ENCODE data around the gene INSM1. TPM values are rescaled to one million over a fixed set of nuclear protein-coding genes. Genes with fewer than 3 reads are reported as not detected.

The INSM1 gene
- total RNA-seq, 1 donor from 2014 or later: not detected

DNA sequence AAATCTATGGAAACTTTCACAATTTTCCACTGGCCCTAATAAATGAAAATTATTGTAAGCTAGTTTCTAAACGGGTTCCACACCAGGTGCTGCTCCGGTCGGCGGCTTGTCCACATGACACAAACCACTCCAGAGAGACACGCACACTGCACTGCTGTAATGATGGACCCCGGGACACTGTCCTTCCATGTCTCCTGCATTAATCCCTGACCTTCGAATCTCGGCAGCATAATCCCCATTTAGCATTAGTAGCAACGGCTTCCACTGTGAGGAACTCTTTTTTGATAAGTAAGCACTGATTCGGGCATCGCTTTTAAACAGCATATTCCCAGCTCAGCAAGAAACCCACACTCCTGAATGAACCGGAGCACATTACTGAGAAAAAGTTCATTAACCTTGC is 43.5 kb downstream of the INSM1 start:
- DNase-seq (ENCODE audit: extremely low spot score in 2 of 2): no peak
- Histone ChIP-seq H3K9me3 (no peaks in the 10 kb centered on the region), H3K27ac (no peak overlapping the region), H3K36me3 (no peaks in the 10 kb centered on the region), H3K4me1 (no peaks in the 10 kb centered on the region), H3K27me3 (no peaks in the 10 kb centered on the region), H3K4me3 (no peak overlapping the region)
- intact Hi-C loops (cut with DNase I): no loop called here
- TF ChIP-seq POLR2AphosphoS5 (IDR thresholded peaks at IDR 0.05; ENCODE audit: insufficient read depth in 1 of 2, low read depth in 1 of 2) (no peak), POLR2A (IDR thresholded peaks at IDR 0.05) (no peak)
- TF ChIP-seq, protein P1, sequence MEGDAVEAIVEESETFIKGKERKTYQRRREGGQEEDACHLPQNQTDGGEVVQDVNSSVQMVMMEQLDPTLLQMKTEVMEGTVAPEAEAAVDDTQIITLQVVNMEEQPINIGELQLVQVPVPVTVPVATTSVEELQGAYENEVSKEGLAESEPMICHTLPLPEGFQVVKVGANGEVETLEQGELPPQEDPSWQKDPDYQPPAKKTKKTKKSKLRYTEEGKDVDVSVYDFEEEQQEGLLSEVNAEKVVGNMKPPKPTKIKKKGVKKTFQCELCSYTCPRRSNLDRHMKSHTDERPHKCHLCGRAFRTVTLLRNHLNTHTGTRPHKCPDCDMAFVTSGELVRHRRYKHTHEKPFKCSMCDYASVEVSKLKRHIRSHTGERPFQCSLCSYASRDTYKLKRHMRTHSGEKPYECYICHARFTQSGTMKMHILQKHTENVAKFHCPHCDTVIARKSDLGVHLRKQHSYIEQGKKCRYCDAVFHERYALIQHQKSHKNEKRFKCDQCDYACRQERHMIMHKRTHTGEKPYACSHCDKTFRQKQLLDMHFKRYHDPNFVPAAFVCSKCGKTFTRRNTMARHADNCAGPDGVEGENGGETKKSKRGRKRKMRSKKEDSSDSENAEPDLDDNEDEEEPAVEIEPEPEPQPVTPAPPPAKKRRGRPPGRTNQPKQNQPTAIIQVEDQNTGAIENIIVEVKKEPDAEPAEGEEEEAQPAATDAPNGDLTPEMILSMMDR (IDR thresholded peaks at IDR 0.05): no peak

DNA sequence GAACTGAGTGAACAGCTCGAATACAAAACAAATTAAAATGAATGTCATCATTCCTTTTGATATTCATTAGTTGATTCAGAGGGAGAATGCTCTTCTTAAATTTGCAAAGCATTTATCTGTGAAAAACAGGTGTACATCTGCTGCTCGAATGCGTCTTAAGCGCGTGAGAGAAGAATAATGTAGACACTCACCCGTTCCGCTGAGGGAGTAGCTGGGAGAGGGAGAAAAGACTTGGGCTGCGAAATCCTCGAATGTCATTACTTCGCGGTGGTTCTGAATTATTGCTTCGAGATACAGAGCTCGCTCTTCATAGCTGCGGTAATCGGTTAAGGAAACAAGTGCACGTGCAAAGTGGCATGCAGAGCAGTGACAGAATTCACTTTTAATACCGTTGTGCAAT is 43.9 kb downstream of the INSM1 start:
- H3K27me3 ChIP-seq: no peaks in the 10 kb centered on the region
- no peak overlapping the region for H3K4me3 ChIP-seq
- no peak for DNase-seq (ENCODE audit: extremely low spot score in 2 of 2)
- intact Hi-C loops (cut with DNase I): no loop called here
- no peaks in the 10 kb centered on the region for H3K4me1 ChIP-seq
- H3K9me3 ChIP-seq: no peaks in the 10 kb centered on the region
- TF ChIP-seq, protein P1 (IDR thresholded peaks at IDR 0.05): no peak
- TF ChIP-seq POLR2AphosphoS5 (IDR thresholded peaks at IDR 0.05; ENCODE audit: insufficient read depth in 1 of 2, low read depth in 1 of 2) (no peak), POLR2A (IDR thresholded peaks at IDR 0.05) (no peak)
- H3K36me3 ChIP-seq: no peaks in the 10 kb centered on the region
- no peak overlapping the region for H3K27ac ChIP-seq

DNA sequence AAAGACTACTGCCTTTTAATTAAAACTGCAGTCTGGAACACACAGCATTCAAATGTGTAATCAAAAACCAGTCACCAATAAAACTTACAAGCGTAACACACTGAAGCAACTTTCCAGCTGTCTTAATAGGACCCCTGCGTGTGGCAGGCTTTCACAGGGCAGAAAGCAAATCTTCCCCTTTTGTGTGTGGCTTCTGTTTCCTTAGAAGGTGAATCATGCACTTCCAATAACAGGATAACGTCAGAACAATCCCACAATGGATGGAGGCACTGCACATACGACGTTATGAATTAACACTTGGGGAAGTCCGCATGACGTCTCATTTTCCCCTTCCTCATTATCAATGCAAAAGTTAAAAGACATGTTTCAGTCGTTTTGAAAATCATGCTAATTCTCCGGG is 44.8 kb downstream of the INSM1 start:
- Histone ChIP-seq H3K27me3 (no peaks in the 10 kb centered on the region), H3K27ac (no peak overlapping the region), H3K9me3 (no peaks in the 10 kb centered on the region), H3K4me3 (no peak overlapping the region), H3K4me1 (no peaks in the 10 kb centered on the region), H3K36me3 (no peaks in the 10 kb centered on the region)
- intact Hi-C loops (cut with DNase I): no loop called here
- TF ChIP-seq POLR2A (IDR thresholded peaks at IDR 0.05): no peak
- TF ChIP-seq, protein P1 (IDR thresholded peaks at IDR 0.05): no peak
- no peak for TF ChIP-seq POLR2AphosphoS5 (IDR thresholded peaks at IDR 0.05; ENCODE audit: insufficient read depth in 1 of 2, low read depth in 1 of 2)
- DNase-seq (ENCODE audit: extremely low spot score in 2 of 2): no peak

DNA sequence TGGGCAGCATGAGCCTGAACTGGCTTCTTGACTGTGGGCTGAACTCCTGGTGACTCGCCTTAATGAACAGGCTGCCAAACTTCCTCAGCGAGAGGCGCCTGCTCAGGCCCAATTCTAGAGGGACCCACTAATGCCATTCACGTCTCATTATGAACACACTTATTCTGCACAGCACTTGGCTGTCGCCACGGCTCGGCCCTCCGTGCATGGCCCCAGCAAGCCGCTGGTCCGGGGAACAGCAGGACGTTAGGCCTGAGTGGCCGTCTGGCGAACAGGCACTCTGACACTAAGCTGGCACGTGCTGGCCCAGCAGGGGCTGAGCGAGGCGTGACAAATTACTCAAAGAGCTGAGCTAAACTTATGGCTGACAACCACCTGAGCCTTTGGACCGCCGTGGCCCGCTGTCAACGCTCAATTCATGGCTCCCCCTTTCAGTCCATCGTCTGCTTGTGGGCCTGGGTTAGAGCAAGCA is 45.9 kb downstream of the INSM1 start:
- Histone ChIP-seq H3K27me3 (no peaks in the 10 kb centered on the region), H3K4me3 (no peak overlapping the region), H3K9me3 (no peaks in the 10 kb centered on the region), H3K36me3 (no peaks in the 10 kb centered on the region), H3K27ac (no peak overlapping the region), H3K4me1 (no peaks in the 10 kb centered on the region)
- TF ChIP-seq, protein P1 (IDR thresholded peaks at IDR 0.05): no peak
- TF ChIP-seq POLR2AphosphoS5 (IDR thresholded peaks at IDR 0.05; ENCODE audit: insufficient read depth in 1 of 2, low read depth in 1 of 2) (no peak), POLR2A (IDR thresholded peaks at IDR 0.05) (no peak)
- no peak for DNase-seq (ENCODE audit: extremely low spot score in 2 of 2)
- intact Hi-C loops (cut with DNase I): no loop called here

DNA sequence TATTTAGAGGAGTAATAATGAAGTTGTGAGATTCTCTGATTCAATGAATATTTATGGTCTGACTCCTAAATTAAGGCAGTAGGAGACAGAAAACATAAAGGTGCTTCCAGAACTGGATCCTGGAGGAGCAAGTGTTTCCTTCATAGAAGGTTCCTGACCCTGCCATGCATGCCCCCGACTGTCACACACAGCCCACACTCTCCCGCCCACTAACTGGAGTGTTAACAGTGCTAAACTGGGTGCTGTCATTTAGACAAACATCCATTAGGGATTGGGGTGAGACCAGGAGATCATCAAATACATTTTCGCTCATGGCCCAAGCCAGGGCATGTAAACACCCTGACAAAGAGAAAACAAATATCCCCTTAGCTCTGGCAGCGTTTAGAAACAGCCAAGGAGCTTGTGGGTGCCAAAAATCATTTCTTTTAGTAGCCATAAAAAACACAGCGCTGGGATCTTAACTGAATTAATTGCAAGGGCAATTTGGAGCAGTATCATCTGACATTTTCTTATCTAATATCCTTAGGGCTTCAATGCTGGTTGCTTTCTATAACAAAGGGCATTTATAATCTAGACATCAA is 46.8 kb downstream of the INSM1 start:
- Histone ChIP-seq H3K4me1 (no peaks in the 10 kb centered on the region), H3K27ac (no peak overlapping the region), H3K27me3 (no peaks in the 10 kb centered on the region), H3K36me3 (no peaks in the 10 kb centered on the region), H3K4me3 (no peak overlapping the region), H3K9me3 (no peaks in the 10 kb centered on the region)
- TF ChIP-seq, protein P1 (IDR thresholded peaks at IDR 0.05): no peak
- TF ChIP-seq POLR2A (IDR thresholded peaks at IDR 0.05) (no peak), POLR2AphosphoS5 (IDR thresholded peaks at IDR 0.05; ENCODE audit: insufficient read depth in 1 of 2, low read depth in 1 of 2) (no peak)
- intact Hi-C loops (cut with DNase I): no loop called here
- DNase-seq (ENCODE audit: extremely low spot score in 2 of 2): no peak

Measured in vagina (tissue), 2 donors.